GM12878 (cell line): Measurements from ENCODE around the gene ARHGEF17.

Experiments
- ESRRA ChIP-seq: IDR thresholded peaks from 2 replicates; pipeline ENCODE4 v1.6.1; 2012; ENCODE audit warnings: mild to moderate bottlenecking, low read length, improper control_type of control experiment
- SPI1 ChIP-seq: IDR thresholded peaks from 2 replicates; pipeline ENCODE4 v1.6.1; 2011; ENCODE audit warnings: low read depth, mild to moderate bottlenecking, low read length, moderate library complexity, borderline replicate concordance; ENCODE audit not compliant: insufficient read depth
- SUZ12 ChIP-seq: fragments of 200-600 bp; sonication (generic); IDR thresholded peaks from one replicate; pipeline ENCODE4 v1.6.1; 2018; ENCODE audit warnings: antibody characterized with exemption, mild to moderate bottlenecking; ENCODE audit not compliant: unreplicated experiment
- TAF1 ChIP-seq: IDR thresholded peaks from 2 replicates; pipeline ENCODE4 v1.6.1; 2011; ENCODE audit warnings: mild to moderate bottlenecking, low read depth, low read length, borderline replicate concordance
- ZNF274 ChIP-seq: IDR thresholded peaks from one replicate; pipeline ENCODE4 v1.8.0; 2011; ENCODE audit not compliant: insufficient read length, insufficient read depth
- TF ChIP-seq, protein P1 (sequence below): IDR thresholded peaks from 2 replicates; pipeline ENCODE4 v1.6.1; 2011; ENCODE audit warnings: borderline replicate concordance, low read depth, mild to moderate bottlenecking, moderate library complexity, mixed read lengths, low read length; ENCODE audit not compliant: insufficient read depth; ENCODE audit errors: extremely low read length
- TF ChIP-seq, protein P2 (sequence below), 3 experiments: IDR thresholded peaks in 2 of 3; conservative IDR thresholded peaks in 1 of 3; 2 replicates each; pipeline ENCODE4 v1.5.1; 2011; ENCODE audit warnings: low read depth in 3 of 3, low read length in 3 of 3, mild to moderate bottlenecking in 3 of 3, control low read depth in 2 of 3, moderate library complexity in 2 of 3, inconsistent platforms in 1 of 3, mixed read lengths in 1 of 3; ENCODE audit not compliant: control insufficient read depth in 2 of 3, insufficient read depth in 1 of 3; ENCODE audit errors: extremely low read depth in 1 of 3
- TF ChIP-seq, protein P3 (sequence below): IDR thresholded peaks from 2 replicates; pipeline ENCODE4 v1.6.1; 2012; ENCODE audit warnings: low read depth, low read length, improper control_type of control experiment
- TF ChIP-seq, protein P4 (sequence below): IDR thresholded peaks from 2 replicates; pipeline ENCODE4 v1.6.1; 2012; ENCODE audit warnings: mild to moderate bottlenecking, low read depth, low read length

DNA sequence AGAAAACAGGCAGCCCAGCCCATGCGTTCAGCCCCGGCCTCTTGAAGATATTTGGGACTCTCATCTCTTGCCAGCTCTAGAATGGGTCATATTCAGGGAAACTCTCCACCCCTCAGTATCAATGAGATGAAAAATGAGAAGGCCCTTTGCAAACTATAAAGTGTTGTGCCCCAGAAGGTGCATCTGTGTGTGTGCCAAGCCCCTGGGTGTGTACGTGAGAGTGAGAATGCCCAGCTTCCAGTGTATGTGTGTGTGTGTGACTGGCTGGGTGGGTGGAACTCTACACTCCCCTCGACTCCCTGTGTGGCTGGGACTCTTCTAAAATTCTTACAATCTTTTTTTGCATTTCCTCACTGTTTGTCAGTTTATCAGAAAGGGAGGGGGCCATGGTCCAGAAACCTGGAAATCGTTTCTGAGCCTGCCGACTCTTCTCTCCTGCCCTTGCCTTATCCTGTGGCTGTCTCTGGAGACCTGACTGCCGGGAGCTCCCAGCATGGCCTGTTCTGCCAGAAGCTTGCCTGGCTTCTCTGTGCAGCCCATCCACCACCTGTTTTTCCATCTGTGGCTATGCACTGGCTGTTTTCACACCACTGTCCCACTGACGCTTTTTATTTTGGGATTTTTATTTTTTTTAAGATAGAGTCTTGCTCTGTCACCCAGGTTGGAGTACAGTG lies 34.7 kb upstream of the ARHGEF17 start:
- TF ChIP-seq ESRRA (no peak), SPI1 (no peak), TAF1 (no peak), SUZ12 (no peak), ZNF274 (no peak)
- TF ChIP-seq, protein P1, sequence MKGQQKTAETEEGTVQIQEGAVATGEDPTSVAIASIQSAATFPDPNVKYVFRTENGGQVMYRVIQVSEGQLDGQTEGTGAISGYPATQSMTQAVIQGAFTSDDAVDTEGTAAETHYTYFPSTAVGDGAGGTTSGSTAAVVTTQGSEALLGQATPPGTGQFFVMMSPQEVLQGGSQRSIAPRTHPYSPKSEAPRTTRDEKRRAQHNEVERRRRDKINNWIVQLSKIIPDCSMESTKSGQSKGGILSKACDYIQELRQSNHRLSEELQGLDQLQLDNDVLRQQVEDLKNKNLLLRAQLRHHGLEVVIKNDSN, result no peak
- TF ChIP-seq, protein P2, sequence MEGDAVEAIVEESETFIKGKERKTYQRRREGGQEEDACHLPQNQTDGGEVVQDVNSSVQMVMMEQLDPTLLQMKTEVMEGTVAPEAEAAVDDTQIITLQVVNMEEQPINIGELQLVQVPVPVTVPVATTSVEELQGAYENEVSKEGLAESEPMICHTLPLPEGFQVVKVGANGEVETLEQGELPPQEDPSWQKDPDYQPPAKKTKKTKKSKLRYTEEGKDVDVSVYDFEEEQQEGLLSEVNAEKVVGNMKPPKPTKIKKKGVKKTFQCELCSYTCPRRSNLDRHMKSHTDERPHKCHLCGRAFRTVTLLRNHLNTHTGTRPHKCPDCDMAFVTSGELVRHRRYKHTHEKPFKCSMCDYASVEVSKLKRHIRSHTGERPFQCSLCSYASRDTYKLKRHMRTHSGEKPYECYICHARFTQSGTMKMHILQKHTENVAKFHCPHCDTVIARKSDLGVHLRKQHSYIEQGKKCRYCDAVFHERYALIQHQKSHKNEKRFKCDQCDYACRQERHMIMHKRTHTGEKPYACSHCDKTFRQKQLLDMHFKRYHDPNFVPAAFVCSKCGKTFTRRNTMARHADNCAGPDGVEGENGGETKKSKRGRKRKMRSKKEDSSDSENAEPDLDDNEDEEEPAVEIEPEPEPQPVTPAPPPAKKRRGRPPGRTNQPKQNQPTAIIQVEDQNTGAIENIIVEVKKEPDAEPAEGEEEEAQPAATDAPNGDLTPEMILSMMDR (IDR thresholded peaks at IDR 0.05 in 2 of 3, conservative IDR thresholded peaks at IDR 0.05 in 1 of 3; ENCODE audit: control insufficient read depth in 2 of 3, extremely low read depth in 1 of 3, insufficient read depth in 1 of 3, low read depth in 3 of 3, low read length in 3 of 3), result no peak
- TF ChIP-seq, protein P3, sequence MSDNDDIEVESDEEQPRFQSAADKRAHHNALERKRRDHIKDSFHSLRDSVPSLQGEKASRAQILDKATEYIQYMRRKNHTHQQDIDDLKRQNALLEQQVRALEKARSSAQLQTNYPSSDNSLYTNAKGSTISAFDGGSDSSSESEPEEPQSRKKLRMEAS, result no peak
- TF ChIP-seq, protein P4, sequence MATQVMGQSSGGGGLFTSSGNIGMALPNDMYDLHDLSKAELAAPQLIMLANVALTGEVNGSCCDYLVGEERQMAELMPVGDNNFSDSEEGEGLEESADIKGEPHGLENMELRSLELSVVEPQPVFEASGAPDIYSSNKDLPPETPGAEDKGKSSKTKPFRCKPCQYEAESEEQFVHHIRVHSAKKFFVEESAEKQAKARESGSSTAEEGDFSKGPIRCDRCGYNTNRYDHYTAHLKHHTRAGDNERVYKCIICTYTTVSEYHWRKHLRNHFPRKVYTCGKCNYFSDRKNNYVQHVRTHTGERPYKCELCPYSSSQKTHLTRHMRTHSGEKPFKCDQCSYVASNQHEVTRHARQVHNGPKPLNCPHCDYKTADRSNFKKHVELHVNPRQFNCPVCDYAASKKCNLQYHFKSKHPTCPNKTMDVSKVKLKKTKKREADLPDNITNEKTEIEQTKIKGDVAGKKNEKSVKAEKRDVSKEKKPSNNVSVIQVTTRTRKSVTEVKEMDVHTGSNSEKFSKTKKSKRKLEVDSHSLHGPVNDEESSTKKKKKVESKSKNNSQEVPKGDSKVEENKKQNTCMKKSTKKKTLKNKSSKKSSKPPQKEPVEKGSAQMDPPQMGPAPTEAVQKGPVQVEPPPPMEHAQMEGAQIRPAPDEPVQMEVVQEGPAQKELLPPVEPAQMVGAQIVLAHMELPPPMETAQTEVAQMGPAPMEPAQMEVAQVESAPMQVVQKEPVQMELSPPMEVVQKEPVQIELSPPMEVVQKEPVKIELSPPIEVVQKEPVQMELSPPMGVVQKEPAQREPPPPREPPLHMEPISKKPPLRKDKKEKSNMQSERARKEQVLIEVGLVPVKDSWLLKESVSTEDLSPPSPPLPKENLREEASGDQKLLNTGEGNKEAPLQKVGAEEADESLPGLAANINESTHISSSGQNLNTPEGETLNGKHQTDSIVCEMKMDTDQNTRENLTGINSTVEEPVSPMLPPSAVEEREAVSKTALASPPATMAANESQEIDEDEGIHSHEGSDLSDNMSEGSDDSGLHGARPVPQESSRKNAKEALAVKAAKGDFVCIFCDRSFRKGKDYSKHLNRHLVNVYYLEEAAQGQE, result no peak
